Measurements from ENCODE around the gene THSD4.

DNA sequence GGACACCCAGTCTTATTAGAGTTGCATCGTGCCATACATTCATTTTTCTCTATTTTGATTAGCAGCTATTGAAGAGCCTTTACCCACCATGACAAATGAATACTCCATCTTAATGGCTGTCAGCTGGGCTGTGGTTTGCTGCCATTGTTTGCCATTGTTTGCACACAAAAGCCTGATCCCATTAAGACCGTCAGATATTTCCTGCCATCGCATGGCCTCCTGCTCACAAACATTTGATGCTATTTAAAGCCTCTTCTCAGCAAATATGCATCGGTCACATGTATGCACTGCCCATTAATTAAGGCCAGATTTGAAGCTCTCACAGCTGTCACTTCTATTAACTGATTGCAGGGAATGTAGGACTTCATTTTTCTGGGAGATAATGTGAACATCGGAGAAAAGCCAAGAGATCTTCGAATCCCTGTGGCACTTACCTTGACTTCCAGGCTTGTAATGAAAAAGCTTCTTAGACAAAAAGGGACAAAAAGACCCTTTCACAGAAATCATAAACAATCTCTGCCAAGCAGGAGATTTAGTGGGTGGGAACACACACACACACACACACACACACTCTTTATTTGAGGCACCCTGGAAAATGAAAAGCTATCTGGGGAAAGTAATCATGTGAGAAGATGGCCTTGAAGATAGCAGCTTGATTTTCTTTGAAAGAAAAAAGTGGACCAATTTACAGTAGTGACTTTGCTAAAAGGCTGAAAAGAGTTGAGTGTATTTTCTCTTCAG, 519.7 kb downstream of the THSD4 start:
- TF ChIP-seq, protein P1, sequence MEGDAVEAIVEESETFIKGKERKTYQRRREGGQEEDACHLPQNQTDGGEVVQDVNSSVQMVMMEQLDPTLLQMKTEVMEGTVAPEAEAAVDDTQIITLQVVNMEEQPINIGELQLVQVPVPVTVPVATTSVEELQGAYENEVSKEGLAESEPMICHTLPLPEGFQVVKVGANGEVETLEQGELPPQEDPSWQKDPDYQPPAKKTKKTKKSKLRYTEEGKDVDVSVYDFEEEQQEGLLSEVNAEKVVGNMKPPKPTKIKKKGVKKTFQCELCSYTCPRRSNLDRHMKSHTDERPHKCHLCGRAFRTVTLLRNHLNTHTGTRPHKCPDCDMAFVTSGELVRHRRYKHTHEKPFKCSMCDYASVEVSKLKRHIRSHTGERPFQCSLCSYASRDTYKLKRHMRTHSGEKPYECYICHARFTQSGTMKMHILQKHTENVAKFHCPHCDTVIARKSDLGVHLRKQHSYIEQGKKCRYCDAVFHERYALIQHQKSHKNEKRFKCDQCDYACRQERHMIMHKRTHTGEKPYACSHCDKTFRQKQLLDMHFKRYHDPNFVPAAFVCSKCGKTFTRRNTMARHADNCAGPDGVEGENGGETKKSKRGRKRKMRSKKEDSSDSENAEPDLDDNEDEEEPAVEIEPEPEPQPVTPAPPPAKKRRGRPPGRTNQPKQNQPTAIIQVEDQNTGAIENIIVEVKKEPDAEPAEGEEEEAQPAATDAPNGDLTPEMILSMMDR (conservative IDR thresholded peaks at IDR 0.05 in 1 of 2, IDR thresholded peaks at IDR 0.05 in 1 of 2; ENCODE audit: low read depth in 1 of 2, low read length in 2 of 2), result no peak
- no peak for TF ChIP-seq EZH2 (IDR thresholded peaks at IDR 0.05; ENCODE audit: low read length, missing control alignments)

All from fibroblast of lung (primary cell).